ENCODE data around the gene WDR11.

WDR11 gene

GRCh38 chr10:120850911-120851865 lies at the start of gene WDR11:
WDR11 (plus strand) TSS chr10:120851362; CDS start chr10:120851421, 59 bp downstream.
- H3K4me3 ChIP-seq (replicated peaks; ENCODE audit: low read depth, low read length): peak within 1 kb of the TSS; percentile 96
- peak; percentile 94 for DNase-seq (ENCODE audit: low read depth)
- TF ChIP-seq, protein P1, sequence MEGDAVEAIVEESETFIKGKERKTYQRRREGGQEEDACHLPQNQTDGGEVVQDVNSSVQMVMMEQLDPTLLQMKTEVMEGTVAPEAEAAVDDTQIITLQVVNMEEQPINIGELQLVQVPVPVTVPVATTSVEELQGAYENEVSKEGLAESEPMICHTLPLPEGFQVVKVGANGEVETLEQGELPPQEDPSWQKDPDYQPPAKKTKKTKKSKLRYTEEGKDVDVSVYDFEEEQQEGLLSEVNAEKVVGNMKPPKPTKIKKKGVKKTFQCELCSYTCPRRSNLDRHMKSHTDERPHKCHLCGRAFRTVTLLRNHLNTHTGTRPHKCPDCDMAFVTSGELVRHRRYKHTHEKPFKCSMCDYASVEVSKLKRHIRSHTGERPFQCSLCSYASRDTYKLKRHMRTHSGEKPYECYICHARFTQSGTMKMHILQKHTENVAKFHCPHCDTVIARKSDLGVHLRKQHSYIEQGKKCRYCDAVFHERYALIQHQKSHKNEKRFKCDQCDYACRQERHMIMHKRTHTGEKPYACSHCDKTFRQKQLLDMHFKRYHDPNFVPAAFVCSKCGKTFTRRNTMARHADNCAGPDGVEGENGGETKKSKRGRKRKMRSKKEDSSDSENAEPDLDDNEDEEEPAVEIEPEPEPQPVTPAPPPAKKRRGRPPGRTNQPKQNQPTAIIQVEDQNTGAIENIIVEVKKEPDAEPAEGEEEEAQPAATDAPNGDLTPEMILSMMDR (IDR thresholded peaks at IDR 0.05; ENCODE audit: low read length, missing control alignments): no peak

GRCh38 chr10:120802935-120803334 lies 48.2 kb upstream of the WDR11 start:
- DNase-seq (ENCODE audit: low read depth): no peak
- TF ChIP-seq, protein P1 (IDR thresholded peaks at IDR 0.05; ENCODE audit: low read length, missing control alignments): no peak

DNA sequence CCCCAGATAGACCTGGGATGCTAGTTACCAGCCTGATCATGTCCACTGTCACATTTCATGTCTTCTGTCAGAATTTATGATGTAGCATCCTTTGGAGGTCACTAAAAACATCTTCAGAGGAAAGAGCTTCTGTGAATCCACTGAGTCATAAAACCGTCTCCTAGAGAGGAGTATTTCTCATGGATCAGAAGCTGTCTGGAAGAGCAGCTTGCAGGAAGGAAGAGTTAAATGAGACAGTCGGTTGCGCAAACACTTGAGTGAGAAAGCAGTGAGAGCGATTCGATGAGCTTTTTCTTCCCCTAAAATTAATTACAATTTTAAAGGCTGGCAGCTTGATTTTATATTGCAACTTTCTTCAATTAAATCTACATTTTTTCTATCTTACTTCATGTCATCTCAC lies 47.2 kb upstream of the WDR11 start:
- no peak for DNase-seq (ENCODE audit: low read depth)
- no peak overlapping the region for H3K4me3 ChIP-seq (replicated peaks; ENCODE audit: low read depth, low read length)
- TF ChIP-seq, protein P1 (IDR thresholded peaks at IDR 0.05; ENCODE audit: low read length, missing control alignments): no peak

More at GRCh38 chr10:120802935-120803334, 48.2 kb upstream of the WDR11 start:
- no peak overlapping the region for H3K4me3 ChIP-seq (replicated peaks; ENCODE audit: low read depth, low read length)

GRCh38 chr10:120805014-120805812 lies 45.9 kb upstream of the WDR11 start:
- DNase-seq (ENCODE audit: low read depth): no peak
- H3K4me3 ChIP-seq (replicated peaks; ENCODE audit: low read depth, low read length): no peak overlapping the region
- TF ChIP-seq, protein P1 (IDR thresholded peaks at IDR 0.05; ENCODE audit: low read length, missing control alignments): no peak

DNA sequence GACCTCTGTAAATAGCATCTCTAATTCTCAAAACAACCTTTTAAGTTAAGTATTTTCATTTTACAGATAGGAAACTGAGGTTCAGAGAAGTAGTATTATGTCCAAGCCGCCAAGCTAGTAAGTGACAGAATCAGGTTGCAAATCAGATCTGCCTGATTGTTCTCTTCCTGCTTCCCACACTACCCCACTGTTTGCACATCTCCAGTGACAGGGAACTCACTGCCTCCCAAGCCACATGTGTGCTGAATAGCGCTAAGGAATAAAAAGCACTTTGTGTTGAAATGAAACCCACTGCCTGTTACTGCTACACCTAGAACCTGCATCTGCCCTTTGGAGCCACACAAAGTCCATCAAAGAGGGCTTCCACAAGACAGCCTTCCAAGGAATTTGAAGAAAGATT lies 45.1 kb upstream of the WDR11 start:
- TF ChIP-seq, protein P1 (IDR thresholded peaks at IDR 0.05; ENCODE audit: low read length, missing control alignments): no peak
- no peak for DNase-seq (ENCODE audit: low read depth)
- no peak overlapping the region for H3K4me3 ChIP-seq (replicated peaks; ENCODE audit: low read depth, low read length)

DNA sequence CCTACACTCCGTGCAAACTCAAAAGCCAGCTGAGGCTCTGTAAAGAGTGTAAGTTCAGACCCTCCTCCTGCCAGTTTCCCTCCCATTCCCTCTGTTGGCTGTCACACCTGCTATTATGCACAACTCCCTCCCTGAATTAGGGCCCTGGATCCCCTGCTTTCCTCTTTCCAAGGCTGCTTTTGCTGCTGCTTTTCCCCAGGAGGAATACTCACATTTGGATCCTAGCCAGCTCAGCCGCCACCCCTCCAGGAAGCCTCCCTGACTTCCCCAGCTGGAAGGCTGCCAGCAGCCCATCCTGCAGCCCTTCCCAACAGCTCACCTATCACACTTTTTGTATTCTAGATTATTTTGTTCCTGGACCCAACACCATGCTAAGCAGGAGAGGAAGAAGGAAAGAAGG lies 40.9 kb upstream of the WDR11 start:
- no peak overlapping the region for H3K4me3 ChIP-seq (replicated peaks; ENCODE audit: low read depth, low read length)
- DNase-seq (ENCODE audit: low read depth): no peak
- TF ChIP-seq, protein P1 (IDR thresholded peaks at IDR 0.05; ENCODE audit: low read length, missing control alignments): no peak
